WTC11 (cell line): ENCODE measurements around the gene COG5. TPM values are rescaled to one million over a fixed set of nuclear protein-coding genes. Genes with fewer than 3 reads are reported as not detected.

Experiments
- ATAC-seq: fragments of 200-7000 bp; cut with Tn5 transposase; 2 replicates; pipeline ENCODE4 v1.10.0; 2021; ENCODE audit warnings: mild to moderate bottlenecking, moderate library complexity
- CTCF ChIA-PET: fragments of 300-600 bp; sonication (Branson Sonifier 250); formaldehyde crosslinking; loops from one replicate; lab custom pipeline; 2021; ENCODE audit warnings: antibody characterized with exemption; lab: Charles Lee
- POLR2A ChIA-PET: fragments of 350-600 bp; sonication (Branson Sonifier 250); formaldehyde crosslinking; loops from one replicate; lab custom pipeline; 2021; ENCODE audit warnings: antibody characterized with exemption; lab: Charles Lee
- DNase-seq: peaks from one replicate; pipeline ENCODE4 v3.0.0; 2021; ENCODE audit warnings: low spot score
- H3K27ac Mint-ChIP-seq: 2 replicates; pipeline ENCODE4 v1.8.0; 2021; ENCODE audit warnings: mixed read lengths
- H3K27me3 Mint-ChIP-seq: 2 replicates; pipeline ENCODE4 v1.8.0; 2021; ENCODE audit warnings: low read depth, mild to moderate bottlenecking, moderate library complexity, mixed read lengths
- H3K36me3 Mint-ChIP-seq: 2 replicates; pipeline ENCODE4 v1.8.0; 2021; ENCODE audit warnings: mixed read lengths
- H3K4me1 Mint-ChIP-seq: 2 replicates; pipeline ENCODE4 v1.8.0; 2022; ENCODE audit warnings: mixed read lengths
- H3K4me3 Mint-ChIP-seq: 2 replicates; pipeline ENCODE4 v1.8.0; 2021; ENCODE audit warnings: mild to moderate bottlenecking, moderate library complexity, mixed read lengths
- H3K9me3 Mint-ChIP-seq: 2 replicates; pipeline ENCODE4 v1.8.0; 2021; ENCODE audit warnings: mixed read lengths
- ATF1 ChIP-seq: sonication (generic); formaldehyde crosslinking; IDR thresholded peaks from 2 replicates; pipeline ENCODE4 v1.8.1; 2023; ENCODE audit warnings: mild to moderate bottlenecking, moderate library complexity, missing genetic modification reagents
- ATF3 ChIP-seq: sonication (generic); formaldehyde crosslinking; conservative IDR thresholded peaks from 2 replicates; pipeline ENCODE4 v1.8.1; 2022; ENCODE audit warnings: mild to moderate bottlenecking, missing genetic modification reagents
- CDX4 ChIP-seq: fragments of 250-450 bp; sonication (Bioruptor Pico); IDR thresholded peaks from 2 replicates; pipeline ENCODE4 v1.9.0; 2021; ENCODE audit warnings: moderate library complexity, mild to moderate bottlenecking, inconsistent platforms, borderline replicate concordance
- GRHL2 ChIP-seq: fragments of 250-450 bp; sonication (Bioruptor Pico); IDR thresholded peaks from 2 replicates; pipeline ENCODE4 v1.8.0; 2022; ENCODE audit warnings: mild to moderate bottlenecking, moderate library complexity; ENCODE audit not compliant: insufficient replicate concordance, severe bottlenecking
- IRF2 ChIP-seq: sonication (generic); formaldehyde crosslinking; IDR thresholded peaks from 2 replicates; pipeline ENCODE4 v1.8.0; 2022; ENCODE audit warnings: low read depth, missing genetic modification reagents, borderline replicate concordance
- JUN ChIP-seq: sonication (generic); formaldehyde crosslinking; IDR thresholded peaks from 2 replicates; pipeline ENCODE4 v1.8.0; 2023; ENCODE audit warnings: mild to moderate bottlenecking, missing genetic modification reagents
- NFE2L1 ChIP-seq: sonication (generic); formaldehyde crosslinking; IDR thresholded peaks from 2 replicates; pipeline ENCODE4 v1.8.1; 2023; ENCODE audit warnings: missing genetic modification reagents
- PRRX2 ChIP-seq: fragments of 250-450 bp; sonication (Bioruptor Pico); IDR thresholded peaks from 2 replicates; pipeline ENCODE4 v1.8.0; 2021; ENCODE audit warnings: mild to moderate bottlenecking
- SOX15 ChIP-seq: fragments of 250-450 bp; sonication (Bioruptor Pico); IDR thresholded peaks from 2 replicates; pipeline ENCODE4 v1.9.0; 2021; ENCODE audit warnings: mild to moderate bottlenecking
- SP1 ChIP-seq: sonication (generic); formaldehyde crosslinking; conservative IDR thresholded peaks from 2 replicates; pipeline ENCODE4 v1.8.1; 2022; ENCODE audit warnings: missing genetic modification reagents
- STAT6 ChIP-seq: sonication (generic); formaldehyde crosslinking; conservative IDR thresholded peaks from 2 replicates; pipeline ENCODE4 v1.8.1; 2023; ENCODE audit warnings: mild to moderate bottlenecking, low read depth, missing genetic modification reagents, moderate library complexity
- USF2 ChIP-seq: sonication (generic); formaldehyde crosslinking; IDR thresholded peaks from 2 replicates; pipeline ENCODE4 v1.8.1; 2023; ENCODE audit warnings: mild to moderate bottlenecking, missing genetic modification reagents, moderate library complexity
- ZMAT4 ChIP-seq: fragments of 250-450 bp; sonication (Bioruptor Pico); IDR thresholded peaks from 2 replicates; pipeline ENCODE4 v1.9.0; 2021; ENCODE audit warnings: mild to moderate bottlenecking
- ZNF396 ChIP-seq: fragments of 250-450 bp; sonication (Bioruptor Pico); IDR thresholded peaks from 2 replicates; pipeline ENCODE4 v1.8.0; 2021; ENCODE audit warnings: mild to moderate bottlenecking, moderate library complexity, borderline replicate concordance
- total RNA-seq: library from RNA; stranded (reverse); gene quantifications from 3 replicates; pipeline ENCODE4 v1.2.3, GENCODE V29; 2021
- TF ChIP-seq, protein P1 (sequence below): fragments of 250-450 bp; sonication (Bioruptor Pico); IDR thresholded peaks from 2 replicates; pipeline ENCODE4 v1.9.0; 2021; ENCODE audit warnings: mild to moderate bottlenecking
- TF ChIP-seq, protein P2 (sequence below): sonication (generic); formaldehyde crosslinking; IDR thresholded peaks from 2 replicates; pipeline ENCODE4 v1.8.1; 2022; ENCODE audit warnings: low read depth, mild to moderate bottlenecking, moderate library complexity, missing genetic modification reagents, borderline replicate concordance
- TF ChIP-seq, protein P3 (sequence below): fragments of 200-600 bp; IDR thresholded peaks from 2 replicates; pipeline ENCODE4 v1.8.0; 2022; ENCODE audit warnings: antibody characterized with exemption

The COG5 gene
- total RNA-seq, 1 experiment from 2014 or later = 23.8 TPM

GRCh38 chr7:107208563-107208962, 355.2 kb downstream of the COG5 start:
- ChIA-PET CTCF (no interaction called here), POLR2A (no interaction called here)
- Mint-ChIP-seq H3K27me3 (no peaks in the 10 kb centered on the region), H3K36me3 (peaks cover 6% of the 10 kb centered on the region), H3K27ac (no peak overlapping the region), H3K4me1 (no peaks in the 10 kb centered on the region), H3K4me3 (no peak overlapping the region), H3K9me3 (no peaks in the 10 kb centered on the region)
- ATAC-seq = no peak
- TF ChIP-seq USF2 (CRISPR knock-in tag) (no peak), ATF3 (CRISPR knock-in tag) (no peak), JUN (no peak), SOX15 (CRISPR knock-in tag) (no peak)
- TF ChIP-seq, protein P1, sequence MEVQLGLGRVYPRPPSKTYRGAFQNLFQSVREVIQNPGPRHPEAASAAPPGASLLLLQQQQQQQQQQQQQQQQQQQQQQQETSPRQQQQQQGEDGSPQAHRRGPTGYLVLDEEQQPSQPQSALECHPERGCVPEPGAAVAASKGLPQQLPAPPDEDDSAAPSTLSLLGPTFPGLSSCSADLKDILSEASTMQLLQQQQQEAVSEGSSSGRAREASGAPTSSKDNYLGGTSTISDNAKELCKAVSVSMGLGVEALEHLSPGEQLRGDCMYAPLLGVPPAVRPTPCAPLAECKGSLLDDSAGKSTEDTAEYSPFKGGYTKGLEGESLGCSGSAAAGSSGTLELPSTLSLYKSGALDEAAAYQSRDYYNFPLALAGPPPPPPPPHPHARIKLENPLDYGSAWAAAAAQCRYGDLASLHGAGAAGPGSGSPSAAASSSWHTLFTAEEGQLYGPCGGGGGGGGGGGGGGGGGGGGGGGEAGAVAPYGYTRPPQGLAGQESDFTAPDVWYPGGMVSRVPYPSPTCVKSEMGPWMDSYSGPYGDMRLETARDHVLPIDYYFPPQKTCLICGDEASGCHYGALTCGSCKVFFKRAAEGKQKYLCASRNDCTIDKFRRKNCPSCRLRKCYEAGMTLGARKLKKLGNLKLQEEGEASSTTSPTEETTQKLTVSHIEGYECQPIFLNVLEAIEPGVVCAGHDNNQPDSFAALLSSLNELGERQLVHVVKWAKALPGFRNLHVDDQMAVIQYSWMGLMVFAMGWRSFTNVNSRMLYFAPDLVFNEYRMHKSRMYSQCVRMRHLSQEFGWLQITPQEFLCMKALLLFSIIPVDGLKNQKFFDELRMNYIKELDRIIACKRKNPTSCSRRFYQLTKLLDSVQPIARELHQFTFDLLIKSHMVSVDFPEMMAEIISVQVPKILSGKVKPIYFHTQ = no peak
- DNase-seq = no peak

DNA sequence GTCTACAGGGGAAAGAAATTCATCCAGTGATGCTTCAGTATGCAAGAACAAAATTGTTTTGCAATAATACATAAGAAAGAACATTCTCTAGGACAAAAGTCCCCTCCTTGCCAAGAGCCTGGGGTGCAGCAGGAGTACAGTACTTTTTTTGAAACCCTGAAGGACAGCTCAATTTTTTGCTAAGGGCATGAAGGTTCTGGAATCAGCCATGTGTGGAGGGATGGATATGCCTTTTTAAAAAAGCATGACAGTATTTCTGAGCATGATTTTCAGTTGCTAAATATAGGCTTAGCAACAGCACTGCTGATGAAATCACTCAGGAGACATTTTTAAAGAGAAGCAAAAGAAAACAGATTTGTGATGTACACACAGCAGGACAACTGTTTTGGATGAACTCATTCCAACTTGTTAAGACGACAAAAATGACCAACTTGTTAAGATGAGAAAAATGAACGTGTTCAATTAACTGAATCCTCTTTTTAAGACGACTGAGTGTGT, 355.6 kb downstream of the COG5 start:
- H3K9me3 Mint-ChIP-seq = no peaks in the 10 kb centered on the region
- ChIA-PET POLR2A (no interaction called here), CTCF (interaction anchor here (1.2 kb wide), 1 partner anchor 261 kb away, joined by 3 read pairs; no protein-coding TSS in a partner anchor)
- ATAC-seq = no peak
- 0 out of 2 replicates have a peak overlapping the region, but pooled peaks have one; percentile 9 for H3K27ac Mint-ChIP-seq
- TF ChIP-seq NFE2L1 (CRISPR knock-in tag) (no peak), CDX4 (CRISPR knock-in tag) (no peak), ATF1 (CRISPR knock-in tag) (no peak), STAT6 (CRISPR knock-in tag) (no peak), GRHL2 (CRISPR knock-in tag) (no peak)
- TF ChIP-seq, protein P2, sequence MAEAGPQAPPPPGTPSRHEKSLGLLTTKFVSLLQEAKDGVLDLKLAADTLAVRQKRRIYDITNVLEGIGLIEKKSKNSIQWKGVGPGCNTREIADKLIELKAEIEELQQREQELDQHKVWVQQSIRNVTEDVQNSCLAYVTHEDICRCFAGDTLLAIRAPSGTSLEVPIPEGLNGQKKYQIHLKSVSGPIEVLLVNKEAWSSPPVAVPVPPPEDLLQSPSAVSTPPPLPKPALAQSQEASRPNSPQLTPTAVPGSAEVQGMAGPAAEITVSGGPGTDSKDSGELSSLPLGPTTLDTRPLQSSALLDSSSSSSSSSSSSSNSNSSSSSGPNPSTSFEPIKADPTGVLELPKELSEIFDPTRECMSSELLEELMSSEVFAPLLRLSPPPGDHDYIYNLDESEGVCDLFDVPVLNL (CRISPR knock-in tag) = no peak
- H3K36me3 Mint-ChIP-seq = peaks cover 6% of the 10 kb centered on the region
- no peaks in the 10 kb centered on the region for H3K4me1 Mint-ChIP-seq
- no peaks in the 10 kb centered on the region for H3K27me3 Mint-ChIP-seq
- DNase-seq = no peak
- H3K4me3 Mint-ChIP-seq = no peak overlapping the region

DNA sequence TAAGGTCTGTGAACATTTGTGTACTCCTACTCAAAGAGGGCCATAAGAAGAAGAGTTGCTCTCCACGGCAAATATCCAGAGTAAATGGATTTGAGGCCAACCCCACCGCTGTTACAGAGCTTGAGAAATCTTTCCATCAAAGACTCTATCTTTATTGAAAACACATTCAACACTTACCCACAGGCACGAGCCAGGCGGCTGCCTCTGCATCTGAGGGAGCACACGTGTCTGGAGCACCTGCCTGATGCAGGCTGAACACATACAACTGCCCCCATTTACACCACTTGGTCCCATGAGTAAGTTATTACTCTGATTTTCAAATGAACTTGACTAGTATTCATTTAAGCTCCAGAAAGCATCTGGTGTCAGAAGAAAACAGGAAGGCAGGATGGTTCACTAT, 356.3 kb downstream of the COG5 start:
- Mint-ChIP-seq H3K4me3 (no peak overlapping the region), H3K27ac (no peak overlapping the region)
- DNase-seq = no peak
- no peak for ATAC-seq
- POLR2A ChIA-PET = no interaction called here
- TF ChIP-seq ZNF396 (CRISPR knock-in tag) (no peak), IRF2 (no peak), STAT6 (CRISPR knock-in tag) (no peak), SP1 (CRISPR knock-in tag) (no peak), PRRX2 (no peak), ZMAT4 (no peak)
- TF ChIP-seq, protein P3, sequence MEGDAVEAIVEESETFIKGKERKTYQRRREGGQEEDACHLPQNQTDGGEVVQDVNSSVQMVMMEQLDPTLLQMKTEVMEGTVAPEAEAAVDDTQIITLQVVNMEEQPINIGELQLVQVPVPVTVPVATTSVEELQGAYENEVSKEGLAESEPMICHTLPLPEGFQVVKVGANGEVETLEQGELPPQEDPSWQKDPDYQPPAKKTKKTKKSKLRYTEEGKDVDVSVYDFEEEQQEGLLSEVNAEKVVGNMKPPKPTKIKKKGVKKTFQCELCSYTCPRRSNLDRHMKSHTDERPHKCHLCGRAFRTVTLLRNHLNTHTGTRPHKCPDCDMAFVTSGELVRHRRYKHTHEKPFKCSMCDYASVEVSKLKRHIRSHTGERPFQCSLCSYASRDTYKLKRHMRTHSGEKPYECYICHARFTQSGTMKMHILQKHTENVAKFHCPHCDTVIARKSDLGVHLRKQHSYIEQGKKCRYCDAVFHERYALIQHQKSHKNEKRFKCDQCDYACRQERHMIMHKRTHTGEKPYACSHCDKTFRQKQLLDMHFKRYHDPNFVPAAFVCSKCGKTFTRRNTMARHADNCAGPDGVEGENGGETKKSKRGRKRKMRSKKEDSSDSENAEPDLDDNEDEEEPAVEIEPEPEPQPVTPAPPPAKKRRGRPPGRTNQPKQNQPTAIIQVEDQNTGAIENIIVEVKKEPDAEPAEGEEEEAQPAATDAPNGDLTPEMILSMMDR = no peak
- TF ChIP-seq, all 79 proteins: peak for 0
- no peaks in the 10 kb centered on the region for H3K4me1 Mint-ChIP-seq
- peaks cover 6% of the 10 kb centered on the region for H3K36me3 Mint-ChIP-seq
- no peaks in the 10 kb centered on the region for H3K9me3 Mint-ChIP-seq
- CTCF ChIA-PET = interaction anchor here (1.2 kb wide), 1 partner anchor 261 kb away, joined by 3 read pairs; no protein-coding TSS in a partner anchor
- H3K27me3 Mint-ChIP-seq = no peaks in the 10 kb centered on the region
